ENCODE data around the gene ORM2. TPM values are rescaled to one million over a fixed set of nuclear protein-coding genes. Genes with fewer than 3 reads are reported as not detected.

Gene ORM2
- total RNA-seq, 1 donor from 2014 or later = not detected

- intact Hi-C loops (cut with micrococcal nuclease) = no loop called here
- Mint-ChIP-seq H3K4me1 (peaks cover 44% of the 10 kb centered on the region), H3K36me3 (ENCODE audit: low read depth) (peaks cover 90% of the 10 kb centered on the region), H3K9me3 (no peaks in the 10 kb centered on the region), H3K4me3 (no peak overlapping the region), H3K27ac (peak overlapping the region; percentile 94), H3K27me3 (no peaks in the 10 kb centered on the region)
- DNase-seq (no peak), ATAC-seq (ENCODE audit: low read depth) (no peak)
- POLR2A ChIA-PET = interaction anchor here (0.5 to 13.9 kb wide), 7 partner anchors 11 to 266 kb away, joined by 3 to 188 read pairs (median 4); partner anchors contain the start of gene AKNA
- CTCF ChIA-PET = interaction anchor here (0.8 kb wide), 1 partner anchor 55 kb away, joined by 4 read pairs; no protein-coding TSS in a partner anchor
- no peak for TF ChIP-seq CTCF (IDR thresholded peaks at IDR 0.05)
Observed at GRCh38 chr9:114350636-114351401, 21.1 kb downstream of the ORM2 start.

GRCh38 chr9:114351932-114352331, 22.3 kb downstream of the ORM2 start:
- peaks cover 44% of the 10 kb centered on the region for H3K4me1 Mint-ChIP-seq
- CTCF ChIA-PET = no interaction called here
- POLR2A ChIA-PET = interaction anchor here (0.7 to 13.9 kb wide), 6 partner anchors 12 to 33 kb away, joined by 3 to 188 read pairs (median 10); partner anchors contain the start of gene AKNA
- no peaks in the 10 kb centered on the region for H3K27me3 Mint-ChIP-seq
- no peak for TF ChIP-seq CTCF (IDR thresholded peaks at IDR 0.05)
- peak overlapping the region; percentile 50 for H3K27ac Mint-ChIP-seq
- peaks cover 90% of the 10 kb centered on the region for H3K36me3 Mint-ChIP-seq (ENCODE audit: low read depth)
- DNase-seq = no peak
- H3K4me3 Mint-ChIP-seq = no peak overlapping the region
- ATAC-seq (ENCODE audit: low read depth) = no peak
- H3K9me3 Mint-ChIP-seq = no peaks in the 10 kb centered on the region
- intact Hi-C loops (cut with micrococcal nuclease) = no loop called here

GRCh38 chr9:114355821-114356220, 26.2 kb downstream of the ORM2 start:
- no peak for DNase-seq
- no peak overlapping the region for H3K27ac Mint-ChIP-seq
- no peak for ATAC-seq (ENCODE audit: low read depth)
- no peak for TF ChIP-seq CTCF (IDR thresholded peaks at IDR 0.05)
- CTCF ChIA-PET = no interaction called here
- H3K36me3 Mint-ChIP-seq (ENCODE audit: low read depth) = peaks cover 92% of the 10 kb centered on the region
- POLR2A ChIA-PET = interaction anchor here (0.8 to 1.5 kb wide), 4 partner anchors 9 to 31 kb away, joined by 3 to 4 read pairs (median 4); partner anchors contain the start of gene AKNA
- no peaks in the 10 kb centered on the region for H3K9me3 Mint-ChIP-seq
- H3K27me3 Mint-ChIP-seq = no peaks in the 10 kb centered on the region
- no peak overlapping the region for H3K4me3 Mint-ChIP-seq
- intact Hi-C loops (cut with micrococcal nuclease) = no loop called here
- H3K4me1 Mint-ChIP-seq = peaks cover 19% of the 10 kb centered on the region

GRCh38 chr9:114356792-114357191, 27.1 kb downstream of the ORM2 start:
- no peaks in the 10 kb centered on the region for H3K9me3 Mint-ChIP-seq
- POLR2A ChIA-PET = interaction anchor here (1.4 kb wide), 1 partner anchor 29 kb away, joined by 4 read pairs; no protein-coding TSS in a partner anchor
- no peaks in the 10 kb centered on the region for H3K27me3 Mint-ChIP-seq
- no peak overlapping the region for H3K4me3 Mint-ChIP-seq
- peaks cover 93% of the 10 kb centered on the region for H3K36me3 Mint-ChIP-seq (ENCODE audit: low read depth)
- H3K4me1 Mint-ChIP-seq = peaks cover 20% of the 10 kb centered on the region
- DNase-seq = no peak
- CTCF ChIA-PET = no interaction called here
- no peak for ATAC-seq (ENCODE audit: low read depth)
- intact Hi-C loops (cut with micrococcal nuclease) = no loop called here
- no peak for TF ChIP-seq CTCF (IDR thresholded peaks at IDR 0.05)
- peak overlapping the region; percentile 50 for H3K27ac Mint-ChIP-seq

- intact Hi-C loops (cut with micrococcal nuclease) = no loop called here
- Mint-ChIP-seq H3K4me3 (no peak overlapping the region), H3K27me3 (no peaks in the 10 kb centered on the region), H3K27ac (peak overlapping the region; percentile 41), H3K9me3 (no peaks in the 10 kb centered on the region), H3K4me1 (peaks cover 19% of the 10 kb centered on the region), H3K36me3 (ENCODE audit: low read depth) (peaks cover 92% of the 10 kb centered on the region)
- ChIA-PET POLR2A (no interaction called here), CTCF (no interaction called here)
- no peak for TF ChIP-seq CTCF (IDR thresholded peaks at IDR 0.05)
- no peak for DNase-seq
- ATAC-seq (ENCODE audit: low read depth) = no peak
Observed at GRCh38 chr9:114357360-114357759, 27.7 kb downstream of the ORM2 start.
